ENCODE measurements around the gene PTCD1.
"Not testable (repeated sequence)": the region's sequence is repeated elsewhere in the genome, so short reads cannot be mapped to it uniquely, and the experiment has no call there.

The PTCD1 gene

GRCh38 chr7:99392659-99393354, 45.8 kb downstream of the PTCD1 start:
- TF ChIP-seq CTCF (IDR thresholded peaks at IDR 0.05; ENCODE audit: low read depth, low read length): no peak
- DNase-seq (ENCODE audit: extremely low read depth, low read depth): no peak

GRCh38 chr7:99392046-99392445, 46.6 kb downstream of the PTCD1 start:
- no peak for TF ChIP-seq CTCF (IDR thresholded peaks at IDR 0.05; ENCODE audit: low read depth, low read length)
- no peak for DNase-seq (ENCODE audit: extremely low read depth, low read depth)

- DNase-seq (ENCODE audit: extremely low read depth, low read depth): no peak
- TF ChIP-seq CTCF (IDR thresholded peaks at IDR 0.05; ENCODE audit: low read depth, low read length): no peak
These were observed 47.5 kb downstream of the PTCD1 start for GRCh38 chr7:99390941-99391602.

GRCh38 chr7:99389772-99390171, 48.8 kb downstream of the PTCD1 start:
- TF ChIP-seq CTCF (IDR thresholded peaks at IDR 0.05; ENCODE audit: low read depth, low read length): no peak
- no peak for DNase-seq (ENCODE audit: extremely low read depth, low read depth)

GRCh38 chr7:99387912-99388311, 50.7 kb downstream of the PTCD1 start:
- DNase-seq (ENCODE audit: extremely low read depth, low read depth): no peak
- TF ChIP-seq CTCF (IDR thresholded peaks at IDR 0.05; ENCODE audit: low read depth, low read length): no peak

GRCh38 chr7:99387239-99387635, 51.4 kb downstream of the PTCD1 start:
- not testable (repeated sequence) for DNase-seq (ENCODE audit: extremely low read depth, low read depth)

- peak; percentile 28 for TF ChIP-seq CTCF (IDR thresholded peaks at IDR 0.05; ENCODE audit: low read depth, low read length)
- DNase-seq (ENCODE audit: extremely low read depth, low read depth): no peak
These were observed 51.9 kb downstream of the PTCD1 start for GRCh38 chr7:99386584-99387238.
